Activated CD8-positive, alpha-beta T cell treated with anti-CD3 and anti-CD28 coated beads for 36 hours (primary cell): ENCODE data around the gene SGTA. TPM values are rescaled to one million over a fixed set of nuclear protein-coding genes. Genes with fewer than 3 reads are reported as not detected.
"Not testable (repeated sequence)": the region's sequence is repeated elsewhere in the genome, so short reads cannot be mapped to it uniquely, and the experiment has no call there.

ENCODE experiments used
- ATAC-seq: fragments of 200-7000 bp; cut with Tn5 transposase; one replicate; pipeline ENCODE4 v1.10.0; 2021; ENCODE audit warnings: mild to moderate bottlenecking, moderate library complexity
- CTCF ChIA-PET: fragments of 350-600 bp; sonication (Branson Sonifier 250); formaldehyde crosslinking; loops from one replicate; lab custom pipeline; 2021; ENCODE audit warnings: antibody characterized with exemption; lab: Charles Lee
- POLR2A ChIA-PET: fragments of 350-600 bp; sonication (Branson Sonifier 250); formaldehyde crosslinking; loops from one replicate; lab custom pipeline; 2021; ENCODE audit warnings: antibody characterized with exemption; lab: Charles Lee
- DNase-seq: peaks from one replicate; pipeline ENCODE4 v3.0.0-alpha.2; 2020
- H3K27ac Mint-ChIP-seq: one replicate; pipeline ENCODE4 v1.8.0; 2021; ENCODE audit warnings: mild to moderate bottlenecking, mixed read lengths
- H3K27me3 Mint-ChIP-seq: one replicate; pipeline ENCODE4 v1.8.0; 2021; ENCODE audit warnings: mixed read lengths
- H3K36me3 Mint-ChIP-seq: one replicate; pipeline ENCODE4 v1.8.0; 2021; ENCODE audit warnings: low read depth, mixed read lengths
- H3K4me1 Mint-ChIP-seq: one replicate; pipeline ENCODE4 v1.8.0; 2021; ENCODE audit warnings: low read depth, mixed read lengths
- H3K4me3 Mint-ChIP-seq: one replicate; pipeline ENCODE4 v1.8.0; 2021; ENCODE audit warnings: mild to moderate bottlenecking, moderate library complexity, mixed read lengths
- H3K9me3 Mint-ChIP-seq: one replicate; pipeline ENCODE4 v1.8.0; 2021; ENCODE audit warnings: mixed read lengths
- intact Hi-C: fragments of 100-400 bp; cut with micrococcal nuclease; formaldehyde crosslinking; loops from one replicate; pipeline ENCODE4 v1.10.0; 2022
- total RNA-seq, 2 experiments: library from RNA; stranded (reverse); gene quantifications; one replicate each; pipeline ENCODE4 v1.2.3, GENCODE V29; 2021
- TF ChIP-seq, protein P1 (sequence below): fragments of 200-600 bp; IDR thresholded peaks from one replicate; pipeline ENCODE4 v1.8.0; 2022; ENCODE audit warnings: antibody characterized with exemption, mild to moderate bottlenecking

Gene SGTA
- total RNA-seq, 2 experiments from 2014 or later = 53.4 to 60.8 TPM

DNA sequence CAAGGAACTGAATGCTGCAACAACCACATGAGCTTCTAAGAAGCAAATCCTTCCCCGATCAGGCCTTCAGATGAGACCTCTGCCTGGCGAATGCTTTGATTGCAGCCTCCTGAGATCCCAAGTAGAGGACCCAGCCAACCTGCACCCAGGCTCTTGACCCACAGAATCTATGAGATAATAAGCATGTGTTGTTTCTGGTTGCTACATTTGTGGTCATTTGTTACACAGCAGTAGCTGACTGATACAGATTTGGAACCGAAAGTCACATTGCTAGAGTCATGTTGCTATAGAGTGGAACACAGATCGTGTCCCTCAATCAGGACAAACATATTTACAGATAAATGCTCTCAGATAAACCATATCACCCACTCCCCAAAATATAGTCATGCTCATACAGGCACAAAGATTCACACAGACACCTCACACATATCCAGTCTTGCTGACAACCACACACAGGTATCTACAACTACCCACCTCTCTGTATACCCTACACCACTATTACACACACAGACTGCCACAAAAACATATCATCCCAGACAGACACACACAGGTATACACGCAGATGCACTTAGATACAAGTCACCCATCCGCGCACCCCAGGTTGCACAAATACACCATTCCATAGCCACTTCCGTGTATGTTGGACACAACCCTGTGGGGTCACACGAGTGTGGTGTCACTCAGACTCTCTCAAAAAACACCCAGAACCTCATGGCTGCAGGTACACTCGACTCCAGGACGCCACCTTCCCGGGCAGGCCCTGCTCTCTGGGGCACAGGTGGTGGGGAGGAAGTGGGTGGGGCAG is 67.4 kb downstream of the SGTA start:
- CTCF ChIA-PET = interaction anchor here (0.6 to 0.9 kb wide), 2 partner anchors 67 to 79 kb away, joined by 3 to 4 read pairs; no protein-coding TSS in a partner anchor
- intact Hi-C loops = no loop called here
- DNase-seq = no peak

DNA sequence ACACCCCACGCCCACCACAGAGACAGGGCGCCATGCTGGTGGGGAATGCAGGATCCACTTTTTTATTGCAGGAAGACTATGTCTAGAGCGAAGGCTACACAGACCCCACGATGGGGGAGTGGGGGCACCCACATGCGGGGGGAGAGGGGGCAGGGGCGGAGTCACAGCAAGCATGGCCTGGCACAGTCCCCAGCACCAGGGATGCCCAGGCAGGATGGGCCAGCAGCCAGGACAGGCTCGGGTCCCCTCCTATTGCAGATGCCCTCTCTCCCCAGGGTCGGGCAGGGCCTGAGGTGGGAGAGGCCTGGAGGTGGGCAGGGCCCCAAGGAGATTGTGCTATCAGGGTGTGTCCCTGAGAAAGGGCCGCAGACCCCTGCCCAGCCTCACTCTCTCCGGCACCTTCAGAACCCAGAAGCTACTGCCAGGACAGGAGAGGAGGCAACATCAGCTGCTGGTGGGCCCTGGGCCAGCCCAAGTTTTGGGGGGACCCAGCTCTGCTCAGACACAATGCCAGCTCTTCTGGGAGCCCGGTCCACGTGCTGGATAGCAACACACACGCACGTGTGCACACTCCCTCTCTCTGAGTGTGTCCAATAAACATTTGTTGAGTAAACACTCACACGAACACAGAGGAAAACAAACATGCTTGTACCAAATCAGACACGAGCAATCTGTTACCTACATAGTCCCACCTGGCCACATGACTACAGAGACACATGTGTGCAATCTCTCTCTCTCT is 68.4 kb downstream of the SGTA start:
- ChIA-PET CTCF (interaction anchor here (0.9 kb wide), 1 partner anchor 66 kb away, joined by 4 read pairs; no protein-coding TSS in a partner anchor), POLR2A (no interaction called here)
- TF ChIP-seq, protein P1, sequence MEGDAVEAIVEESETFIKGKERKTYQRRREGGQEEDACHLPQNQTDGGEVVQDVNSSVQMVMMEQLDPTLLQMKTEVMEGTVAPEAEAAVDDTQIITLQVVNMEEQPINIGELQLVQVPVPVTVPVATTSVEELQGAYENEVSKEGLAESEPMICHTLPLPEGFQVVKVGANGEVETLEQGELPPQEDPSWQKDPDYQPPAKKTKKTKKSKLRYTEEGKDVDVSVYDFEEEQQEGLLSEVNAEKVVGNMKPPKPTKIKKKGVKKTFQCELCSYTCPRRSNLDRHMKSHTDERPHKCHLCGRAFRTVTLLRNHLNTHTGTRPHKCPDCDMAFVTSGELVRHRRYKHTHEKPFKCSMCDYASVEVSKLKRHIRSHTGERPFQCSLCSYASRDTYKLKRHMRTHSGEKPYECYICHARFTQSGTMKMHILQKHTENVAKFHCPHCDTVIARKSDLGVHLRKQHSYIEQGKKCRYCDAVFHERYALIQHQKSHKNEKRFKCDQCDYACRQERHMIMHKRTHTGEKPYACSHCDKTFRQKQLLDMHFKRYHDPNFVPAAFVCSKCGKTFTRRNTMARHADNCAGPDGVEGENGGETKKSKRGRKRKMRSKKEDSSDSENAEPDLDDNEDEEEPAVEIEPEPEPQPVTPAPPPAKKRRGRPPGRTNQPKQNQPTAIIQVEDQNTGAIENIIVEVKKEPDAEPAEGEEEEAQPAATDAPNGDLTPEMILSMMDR = no peak
- intact Hi-C loops = no loop called here
- peaks cover under 1% of the 10 kb centered on the region for H3K4me1 Mint-ChIP-seq
- no peak for ATAC-seq
- DNase-seq = no peak
- no peaks in the 10 kb centered on the region for H3K36me3 Mint-ChIP-seq
- H3K27me3 Mint-ChIP-seq = peaks cover 3% of the 10 kb centered on the region
- H3K4me3 Mint-ChIP-seq = no peak overlapping the region
- H3K27ac Mint-ChIP-seq = no peak overlapping the region
- peaks cover 10% of the 10 kb centered on the region for H3K9me3 Mint-ChIP-seq

More for the DNA sequence above, 67.4 kb downstream of the SGTA start:
- POLR2A ChIA-PET = no interaction called here
- peaks cover 8% of the 10 kb centered on the region for H3K27me3 Mint-ChIP-seq
- H3K4me1 Mint-ChIP-seq = peaks cover 3% of the 10 kb centered on the region
- TF ChIP-seq, protein P1 = no peak
- H3K4me3 Mint-ChIP-seq = no peak overlapping the region
- H3K27ac Mint-ChIP-seq = no peak overlapping the region
- H3K9me3 Mint-ChIP-seq = peaks cover 10% of the 10 kb centered on the region
- no peaks in the 10 kb centered on the region for H3K36me3 Mint-ChIP-seq
- ATAC-seq = no peak

DNA sequence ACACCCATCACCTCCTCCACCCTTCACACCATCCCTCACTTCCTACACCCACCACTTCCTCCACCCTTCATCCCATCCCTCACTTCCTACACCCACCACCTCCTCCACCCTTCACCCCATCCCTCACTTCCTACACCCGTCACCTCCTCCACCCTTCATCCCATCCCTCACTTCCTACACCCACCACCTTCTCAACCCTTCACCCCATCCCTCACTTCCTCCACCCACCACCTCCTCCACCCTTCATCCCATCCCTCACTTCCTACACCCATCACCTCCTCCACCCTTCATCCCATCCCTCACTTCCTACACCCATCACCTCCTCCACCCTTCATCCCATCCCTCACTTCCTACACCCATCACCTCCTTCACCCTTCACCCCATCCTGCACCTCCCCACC is 69.0 kb downstream of the SGTA start:
- ATAC-seq, intact Hi-C loops, H3K9me3 Mint-ChIP-seq, H3K4me1 Mint-ChIP-seq, H3K27ac Mint-ChIP-seq, H3K36me3 Mint-ChIP-seq, CTCF ChIA-PET, H3K27me3 Mint-ChIP-seq, H3K4me3 Mint-ChIP-seq, POLR2A ChIA-PET, DNase-seq: not testable (repeated sequence)

DNA sequence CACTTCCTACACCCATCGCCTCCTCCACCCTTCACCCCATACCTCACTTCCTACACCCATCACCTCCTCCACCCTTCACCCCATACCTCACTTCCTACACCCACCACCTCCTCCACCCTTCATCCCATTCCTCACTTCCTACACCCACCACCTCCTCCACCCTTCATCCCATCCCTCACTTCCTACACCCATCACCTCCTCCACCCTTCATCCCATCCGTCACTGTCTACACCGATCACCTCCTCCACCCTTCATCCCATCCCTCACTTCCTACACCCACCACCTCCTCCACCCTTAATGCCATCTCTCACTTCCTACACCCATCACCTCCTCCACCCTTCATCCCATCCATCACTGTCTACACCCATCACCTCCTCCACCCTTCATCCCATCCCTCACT is 69.9 kb downstream of the SGTA start:
- DNase-seq, CTCF ChIA-PET, POLR2A ChIA-PET, H3K4me1 Mint-ChIP-seq, intact Hi-C loops, H3K36me3 Mint-ChIP-seq, H3K4me3 Mint-ChIP-seq, H3K9me3 Mint-ChIP-seq, H3K27me3 Mint-ChIP-seq, ATAC-seq, H3K27ac Mint-ChIP-seq: not testable (repeated sequence)

DNA sequence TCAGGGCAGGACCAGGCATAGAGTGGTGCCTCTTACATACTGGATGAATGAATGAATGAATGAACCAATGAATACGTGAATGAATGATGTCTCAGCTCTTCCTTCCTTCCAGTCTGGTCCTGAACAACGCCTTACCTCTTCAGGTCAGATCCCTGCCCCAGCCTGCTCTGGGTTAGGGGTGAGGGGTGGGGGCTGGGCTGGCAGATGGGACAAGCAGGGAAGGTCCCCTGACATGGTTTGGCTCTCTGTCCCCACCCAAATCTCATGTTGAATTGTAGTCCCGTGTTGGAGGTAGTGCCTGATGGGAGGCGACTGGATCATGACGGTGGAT is 71.2 kb downstream of the SGTA start:
- DNase-seq (no peak), ATAC-seq (no peak)
- Mint-ChIP-seq H3K27me3 (no peaks in the 10 kb centered on the region), H3K27ac (no peak overlapping the region), H3K4me1 (no peaks in the 10 kb centered on the region), H3K9me3 (peaks cover 10% of the 10 kb centered on the region), H3K36me3 (no peaks in the 10 kb centered on the region), H3K4me3 (no peak overlapping the region)
- TF ChIP-seq, protein P1 = no peak
- ChIA-PET POLR2A (no interaction called here), CTCF (no interaction called here)
- intact Hi-C loops = no loop called here
